HCT116 (cell line): ENCODE measurements around the gene AUTS2. TPM values are rescaled to one million over a fixed set of nuclear protein-coding genes. Genes with fewer than 3 reads are reported as not detected.

Experiments used
- ATAC-seq: fragments of 200-7000 bp; cut with Tn5 transposase; 2 replicates; pipeline ENCODE4 v1.9.1; 2020; ENCODE audit warnings: mild to moderate bottlenecking, moderate library complexity
- BruUV-seq: library from RNA; stranded (reverse); fragments of 400-500 nt; replicated peaks from 2 replicates; lab custom pipeline; 2021; lab: Mats Ljungman, UMichigan
- CTCF ChIA-PET: fragments of 300-600 bp; sonication (Branson Sonifier 250); formaldehyde crosslinking; loops from one replicate; lab custom pipeline; 2021; ENCODE audit warnings: antibody characterized with exemption; lab: Charles Lee
- POLR2A ChIA-PET: fragments of 300-600, 350-600 bp; sonication (Branson Sonifier 250); formaldehyde crosslinking; loops from one replicate; lab custom pipeline; 2021; ENCODE audit warnings: antibody characterized with exemption; lab: Charles Lee
- RAD21 ChIA-PET, 2 experiments: fragments of 300-600 bp; sonication (Branson Sonifier 250); formaldehyde crosslinking; loops; one replicate each; lab custom pipeline; 2023; ENCODE audit warnings: low total read pairs in 2 of 2; ENCODE audit not compliant: uncharacterized antibody in 2 of 2, unreplicated experiment in 2 of 2, low non-redundant PET in 1 of 2; lab: Charles Lee
- DNase-seq: peaks from one replicate; pipeline ENCODE4 v3.0.0-alpha.2; 2010; ENCODE audit warnings: low read depth, low spot score
- H2AFZ ChIP-seq: fragments of 200-600 bp; shearing (Covaris generic), sonication (generic); 2 replicates; pipeline ENCODE4 v1.6.1; 2017; ENCODE audit warnings: low read depth, mixed run types, mixed read lengths, antibody characterized with exemption, low read length; ENCODE audit not compliant: poor library complexity, severe bottlenecking
- H3K27ac ChIP-seq: 2 replicates; pipeline ENCODE4 v1.5.1; 2012; ENCODE audit warnings: low read depth, low read length
- H3K27me3 ChIP-seq: fragments of 200-600 bp; sonication (generic); 2 replicates; pipeline ENCODE4 v1.6.1; 2016; ENCODE audit warnings: mixed run types, low read length, mixed read lengths; ENCODE audit not compliant: insufficient read depth
- H3K36me3 ChIP-seq, 2 experiments: fragments of 200-500 bp in 1 of 2; fragments of 200-600 bp in 1 of 2; sonication (Bioruptor generic) in 1 of 2; sonication (generic) in 1 of 2; 2 replicates each; pipeline versions ENCODE4 v1.5.1 to v1.6.1; 2014 to 2016; ENCODE audit warnings: low read length in 2 of 2, inconsistent platforms in 1 of 2, mixed read lengths in 1 of 2, mixed run types in 1 of 2; ENCODE audit not compliant: insufficient read depth in 2 of 2, control insufficient read depth in 1 of 2
- H3K4me1 ChIP-seq, 2 experiments: fragments of 200-600 bp in 1 of 2; sonication (generic) in 1 of 2; 2 replicates each; pipeline versions ENCODE4 v1.5.1 to v1.6.1; 2012 to 2017; ENCODE audit warnings: low read length in 2 of 2, inconsistent platforms in 1 of 2, mild to moderate bottlenecking in 1 of 2, mixed read lengths in 1 of 2, mixed run types in 1 of 2, moderate library complexity in 1 of 2; ENCODE audit not compliant: insufficient read depth in 2 of 2, control insufficient read depth in 1 of 2
- H3K4me2 ChIP-seq: fragments of 200-600 bp; sonication (generic); 2 replicates; pipeline ENCODE4 v1.6.1; 2017; ENCODE audit warnings: mixed run types, low read length, mixed read lengths
- H3K4me3 ChIP-seq, 2 experiments: fragments of 200-600 bp in 1 of 2; sonication (generic) in 1 of 2; replicated peaks in 1 of 2; 2 replicates each; pipeline ENCODE4 v1.5.1; 2011 to 2016; ENCODE audit warnings: low read length in 2 of 2, control low read depth in 1 of 2, low read depth in 1 of 2, mild to moderate bottlenecking in 1 of 2, mixed read lengths in 1 of 2, mixed run types in 1 of 2
- H3K79me2 ChIP-seq: fragments of 200-600 bp; sonication (generic); 2 replicates; pipeline ENCODE4 v1.6.1; 2017; ENCODE audit warnings: mild to moderate bottlenecking, mixed run types, low read length, moderate library complexity, mixed read lengths; ENCODE audit not compliant: insufficient read depth
- H3K9ac ChIP-seq: fragments of 200-600 bp; sonication (generic); 2 replicates; pipeline ENCODE4 v1.6.1; 2016; ENCODE audit warnings: low read length, mixed read lengths
- H3K9me2 ChIP-seq: fragments of 200-600 bp; sonication (generic), shearing (Covaris generic); 2 replicates; pipeline ENCODE4 v1.6.1; 2017; ENCODE audit warnings: mixed run types, mild to moderate bottlenecking, moderate library complexity; ENCODE audit not compliant: insufficient read depth
- H3K9me3 ChIP-seq, 2 experiments: fragments of 200-500 bp in 1 of 2; fragments of 200-600 bp in 1 of 2; sonication (Bioruptor generic) in 1 of 2; sonication (generic) in 1 of 2; 2 replicates each; pipeline ENCODE4 v1.6.1; 2014 to 2017; ENCODE audit warnings: low read length in 2 of 2, mixed read lengths in 2 of 2, inconsistent platforms in 1 of 2, low read depth in 1 of 2, mild to moderate bottlenecking in 1 of 2, mixed run types in 1 of 2, moderate library complexity in 1 of 2; ENCODE audit not compliant: control insufficient read depth in 1 of 2, insufficient read depth in 1 of 2
- H4K20me1 ChIP-seq: fragments of 200-600 bp; sonication (generic), shearing (Covaris generic); 2 replicates; pipeline ENCODE4 v1.6.1; 2017; ENCODE audit warnings: mixed run types, mild to moderate bottlenecking, moderate library complexity; ENCODE audit not compliant: insufficient read depth
- ATF3 ChIP-seq: IDR thresholded peaks from 2 replicates; pipeline ENCODE4 v1.6.1; 2012
- ELF1 ChIP-seq: IDR thresholded peaks from 2 replicates; pipeline ENCODE4 v1.6.1; 2012; ENCODE audit warnings: low read depth, borderline replicate concordance
- FOSL1 ChIP-seq: IDR thresholded peaks from 2 replicates; pipeline ENCODE4 v1.6.1; 2012; ENCODE audit warnings: low read depth
- JUND ChIP-seq: IDR thresholded peaks from 2 replicates; pipeline ENCODE4 v1.6.1; 2012
- MAX ChIP-seq: IDR thresholded peaks from 2 replicates; pipeline ENCODE4 v1.6.1; 2012
- RAD21 ChIP-seq: IDR thresholded peaks from 2 replicates; pipeline ENCODE4 v1.6.1; 2012; ENCODE audit warnings: low read depth, mild to moderate bottlenecking
- REST ChIP-seq: IDR thresholded peaks from 2 replicates; pipeline ENCODE4 v1.6.1; 2012; ENCODE audit warnings: low read depth
- SIN3A ChIP-seq: IDR thresholded peaks from 2 replicates; pipeline ENCODE4 v1.6.1; 2012; ENCODE audit warnings: low read depth
- SP1 ChIP-seq: IDR thresholded peaks from 2 replicates; pipeline ENCODE4 v1.6.1; 2012; ENCODE audit warnings: low read depth
- SRF ChIP-seq: IDR thresholded peaks from 2 replicates; pipeline ENCODE4 v1.6.1; 2012; ENCODE audit warnings: low read depth
- TCF7L2 ChIP-seq: IDR thresholded peaks from 2 replicates; pipeline ENCODE4 v1.7.0; 2011; ENCODE audit warnings: borderline replicate concordance, inconsistent platforms; ENCODE audit not compliant: insufficient read depth, insufficient read length; ENCODE audit errors: extremely low read depth
- YY1 ChIP-seq: IDR thresholded peaks from 2 replicates; pipeline ENCODE4 v1.6.1; 2011; ENCODE audit warnings: low read length, low read depth, moderate library complexity, mild to moderate bottlenecking; ENCODE audit not compliant: insufficient replicate concordance; ENCODE audit errors: extremely low read depth
- ZFX ChIP-seq: fragments of 450-650 bp; IDR thresholded peaks from 2 replicates; pipeline ENCODE4 v1.6.1; 2017
- ZNF274 ChIP-seq: fragments of 200-500 bp; sonication (Bioruptor generic); IDR thresholded peaks from 2 replicates; pipeline ENCODE4 v1.6.1; 2014; ENCODE audit warnings: mild to moderate bottlenecking, low read depth, low read length, inconsistent platforms
- intact Hi-C: fragments of 100-400 bp; cut with micrococcal nuclease; formaldehyde crosslinking; loops from 2 replicates; pipeline ENCODE4 v1.10.0; 2022
- total RNA-seq: library from RNA; stranded (reverse); gene quantifications from one replicate; pipeline ENCODE4 v1.2.1, GENCODE V29; 2021; ENCODE audit not compliant: unreplicated experiment

AUTS2 gene
- total RNA-seq, 1 experiment from 2014 or later: 0.93 TPM

GRCh38 chr7:70229242-70229641 is 631.0 kb downstream of the AUTS2 start:
- no peak overlapping the region for H3K27ac ChIP-seq
- DNase-seq (no peak), ATAC-seq (no peak)
- intact Hi-C loops: no loop called here
- no peak overlapping the region for H3K4me2 ChIP-seq
- H2AFZ ChIP-seq: no peak overlapping the region
- TF ChIP-seq ELF1: no peak
- no peak for TF ChIP-seq JUND
- no peak for TF ChIP-seq ZFX
- no peak for TF ChIP-seq FOSL1
- no peak for TF ChIP-seq MAX
- no peak for TF ChIP-seq TCF7L2
- no peak for TF ChIP-seq ATF3
- no peak for TF ChIP-seq YY1
- TF ChIP-seq SRF: no peak
- TF ChIP-seq ZNF274: no peak
- TF ChIP-seq SIN3A: no peak
- no peak for TF ChIP-seq SP1
- TF ChIP-seq RAD21: no peak
- TF ChIP-seq REST: no peak
- H3K4me3 ChIP-seq: no peak overlapping the region
- ChIA-PET POLR2A (no interaction called here), RAD21 (no interaction called here), CTCF (no interaction called here)
- no peaks in the 10 kb centered on the region for H3K9me2 ChIP-seq
- H4K20me1 ChIP-seq: no peaks in the 10 kb centered on the region
- BruUV-seq: no TSS peak
- no peaks in the 10 kb centered on the region for H3K4me1 ChIP-seq
- no peaks in the 10 kb centered on the region for H3K79me2 ChIP-seq
- H3K9me3 ChIP-seq: peaks cover 0 to 24% of the 10 kb centered on the region in 2 experiments; a peak in 3 of 4 replicates
- H3K36me3 ChIP-seq: no peaks in the 10 kb centered on the region
- no peaks in the 10 kb centered on the region for H3K27me3 ChIP-seq
- no peak overlapping the region for H3K9ac ChIP-seq
